A673 (cell line): ENCODE results near the gene FAM13C. TPM values are rescaled to one million over a fixed set of nuclear protein-coding genes. Genes with fewer than 3 reads are reported as not detected.
"Not testable (repeated sequence)": the region's sequence is repeated elsewhere in the genome, so short reads cannot be mapped to it uniquely, and the experiment has no call there.

ENCODE experiments used
- BruUV-seq: library from RNA; stranded (reverse); fragments of 400-500 nt; replicated peaks from 2 replicates; lab custom pipeline; 2021; lab: Mats Ljungman, UMichigan
- CTCF ChIA-PET: fragments of 300-600 bp; sonication (Branson Sonifier 250); formaldehyde crosslinking; loops from one replicate; lab custom pipeline; 2022; ENCODE audit warnings: antibody characterized with exemption; lab: Charles Lee
- POLR2A ChIA-PET: fragments of 300-600 bp; sonication (Branson Sonifier 250); formaldehyde crosslinking; loops from one replicate; lab custom pipeline; 2022; ENCODE audit warnings: antibody characterized with exemption; ENCODE audit not compliant: low non-redundant PET; lab: Charles Lee
- DNase-seq: peaks from one replicate; pipeline ENCODE4 v3.0.0-alpha.2; 2015; ENCODE audit warnings: low spot score
- H3K27ac ChIP-seq: fragments of 200-600 bp; sonication (generic); 2 replicates; pipeline ENCODE4 v1.5.1; 2016; ENCODE audit warnings: mixed run types, low read depth, mild to moderate bottlenecking, mixed read lengths, antibody characterized with exemption, low read length; ENCODE audit not compliant: poor library complexity, severe bottlenecking
- H3K27me3 ChIP-seq: fragments of 200-600 bp; sonication (generic); replicated peaks from 2 replicates; pipeline ENCODE4 v1.6.1; 2017; ENCODE audit warnings: mixed run types, low read depth, mild to moderate bottlenecking, mixed read lengths, antibody characterized with exemption, low read length; ENCODE audit not compliant: insufficient read depth, poor library complexity
- H3K36me3 ChIP-seq: fragments of 200-600 bp; sonication (generic); 2 replicates; pipeline ENCODE4 v1.6.1; 2016; ENCODE audit warnings: mixed run types, mild to moderate bottlenecking, mixed read lengths, antibody characterized with exemption, low read length; ENCODE audit not compliant: insufficient read depth, poor library complexity, severe bottlenecking
- H3K4me1 ChIP-seq: fragments of 200-600 bp; sonication (generic); 2 replicates; pipeline ENCODE4 v1.6.1; 2017; ENCODE audit warnings: mixed run types, mild to moderate bottlenecking, mixed read lengths, antibody characterized with exemption, low read length; ENCODE audit not compliant: insufficient read depth, poor library complexity, severe bottlenecking
- H3K4me3 ChIP-seq: fragments of 200-600 bp; sonication (generic); 2 replicates; pipeline ENCODE4 v1.5.1; 2016; ENCODE audit warnings: low read depth, mixed run types, mild to moderate bottlenecking, mixed read lengths, low read length; ENCODE audit not compliant: poor library complexity, severe bottlenecking
- H3K9me3 ChIP-seq: fragments of 200-600 bp; sonication (generic); 2 replicates; pipeline ENCODE4 v1.6.1; 2016; ENCODE audit warnings: mixed run types, low read depth, mild to moderate bottlenecking, mixed read lengths, antibody characterized with exemption, low read length; ENCODE audit not compliant: poor library complexity, severe bottlenecking
- CTCF ChIP-seq: fragments of 300-800, 200-600 bp; sonication (generic); conservative IDR thresholded peaks from 2 replicates; pipeline ENCODE4 v1.5.1; 2017; ENCODE audit warnings: low read depth, mild to moderate bottlenecking, antibody characterized with exemption, low read length, moderate library complexity, mixed read lengths
- EZH2 ChIP-seq: fragments of 200-600 bp; sonication (generic); IDR thresholded peaks from 2 replicates; pipeline ENCODE4 v1.6.1; 2017; ENCODE audit warnings: borderline replicate concordance, low read depth, mild to moderate bottlenecking, mixed read lengths, antibody characterized with exemption, low read length; ENCODE audit not compliant: poor library complexity, severe bottlenecking
- intact Hi-C: fragments of 100-400 bp; cut with micrococcal nuclease; formaldehyde crosslinking; loops from one replicate; pipeline ENCODE4 v1.10.0; 2022; ENCODE audit not compliant: unreplicated experiment
- total RNA-seq: library from RNA; stranded (reverse); gene quantifications from 2 replicates; pipeline ENCODE4 v1.2.3, GENCODE V29; 2021

FAM13C gene
- total RNA-seq, 1 experiment from 2014 or later, result 21.2 TPM

DNA sequence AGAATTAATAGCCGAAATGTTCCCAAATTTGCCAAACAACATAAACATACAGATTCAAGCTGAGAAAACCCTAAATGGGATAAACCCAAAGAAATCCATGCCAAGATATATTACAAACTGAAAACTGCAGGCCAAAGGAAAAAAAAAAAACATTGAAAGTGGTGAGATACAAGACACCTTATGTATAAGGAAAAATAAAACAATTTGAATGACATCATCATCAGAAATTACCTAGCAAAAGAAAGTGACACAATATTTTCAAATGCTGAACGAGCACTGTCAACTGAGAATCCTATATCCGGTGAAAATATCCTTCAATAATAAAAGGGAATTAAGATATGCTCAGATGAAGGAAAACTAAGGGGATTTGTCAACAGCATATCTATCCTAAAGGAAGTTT, 119.4 kb downstream of the FAM13C start:
- DNase-seq, result peak; percentile 24
- Histone ChIP-seq H3K27ac (no peak overlapping the region), H3K4me3 (no peak overlapping the region), H3K9me3 (no peaks in the 10 kb centered on the region), H3K4me1 (peaks cover 29% of the 10 kb centered on the region), H3K36me3 (peaks cover 4% of the 10 kb centered on the region), H3K27me3 (no peaks in the 10 kb centered on the region)
- BruUV-seq, result no TSS peak
- ChIA-PET CTCF (no interaction called here), POLR2A (no interaction called here)
- intact Hi-C loops, result loop anchor here (5.0 kb wide), 3 partner anchors 119 to 589 kb away; partner anchors contain the start of gene FAM13C
- no peak for TF ChIP-seq EZH2
- TF ChIP-seq CTCF, result no peak

GRCh38 chr10:59242057-59242456, 120.3 kb downstream of the FAM13C start:
- no peak for TF ChIP-seq EZH2
- no peak for TF ChIP-seq CTCF
- no TSS peak for BruUV-seq
- ChIA-PET POLR2A (no interaction called here), CTCF (no interaction called here)
- DNase-seq, result no peak
- Histone ChIP-seq H3K4me1 (peaks cover 29% of the 10 kb centered on the region), H3K27ac (no peak overlapping the region), H3K4me3 (no peak overlapping the region), H3K27me3 (no peaks in the 10 kb centered on the region), H3K9me3 (no peaks in the 10 kb centered on the region), H3K36me3 (peaks cover 4% of the 10 kb centered on the region)
- intact Hi-C loops, result loop anchor here (5.0 kb wide), 3 partner anchors 120 to 590 kb away; partner anchors contain the start of gene FAM13C

GRCh38 chr10:59240582-59241183, 121.7 kb downstream of the FAM13C start:
- no peaks in the 10 kb centered on the region for H3K9me3 ChIP-seq
- POLR2A ChIA-PET, result no interaction called here
- peaks cover 29% of the 10 kb centered on the region for H3K4me1 ChIP-seq
- H3K36me3 ChIP-seq, result no peaks in the 10 kb centered on the region
- DNase-seq, result peak; percentile 66
- H3K4me3 ChIP-seq, result no peak overlapping the region
- intact Hi-C loops, result loop anchor here (1.0 to 5.0 kb wide), 7 partner anchors 122 to 790 kb away; partner anchors contain the start of gene FAM13C
- CTCF ChIA-PET, result interaction anchor here (1.1 kb wide), 1 partner anchor 341 kb away, joined by 3 read pairs; no protein-coding TSS in a partner anchor
- no peaks in the 10 kb centered on the region for H3K27me3 ChIP-seq
- no TSS peak for BruUV-seq
- TF ChIP-seq CTCF (peak; percentile 72), EZH2 (no peak)
- H3K27ac ChIP-seq, result no peak overlapping the region

DNA sequence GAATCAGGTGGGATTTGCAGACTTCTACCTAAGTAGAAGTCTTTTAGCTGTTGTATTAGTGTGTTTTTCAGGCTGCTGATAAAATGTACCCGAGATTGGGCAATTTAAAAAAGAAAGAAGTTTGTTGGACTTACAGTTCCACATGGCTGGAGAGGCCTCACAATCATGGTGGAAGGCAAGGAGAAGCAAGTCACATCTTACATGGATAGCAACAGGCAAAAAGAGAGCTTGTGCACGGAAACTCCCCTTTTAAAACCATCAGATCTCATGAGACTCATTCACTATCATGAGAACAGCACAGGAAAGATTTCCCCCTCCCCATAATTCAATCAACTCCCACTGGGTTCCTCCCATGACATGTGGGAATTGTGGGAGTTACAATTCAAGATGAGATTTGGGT, 123.2 kb downstream of the FAM13C start:
- POLR2A ChIA-PET, H3K27ac ChIP-seq, H3K9me3 ChIP-seq, H3K36me3 ChIP-seq, H3K27me3 ChIP-seq, H3K4me3 ChIP-seq, BruUV-seq, DNase-seq: not testable (repeated sequence)
- CTCF ChIA-PET, result interaction anchor here (0.7 kb wide), 1 partner anchor 287 kb away, joined by 3 read pairs; no protein-coding TSS in a partner anchor
- peaks cover 23% of the 10 kb centered on the region for H3K4me1 ChIP-seq
- intact Hi-C loops, result loop anchor here (5.0 kb wide), 1 partner anchor 287 kb away; no protein-coding TSS in a partner anchor
